ENCODE measurements around the gene IDH3B.

IDH3B gene

GRCh38 chr20:2616634-2617033 is 47.4 kb downstream of the IDH3B start:
- H3K9me3 ChIP-seq (ENCODE audit: control insufficient read depth in 2 of 2, low read length in 2 of 2), result peaks cover 0 to 3% of the 10 kb centered on the region in 2 donors
- H3K27ac ChIP-seq (ENCODE audit: low read length), result no peak overlapping the region
- peaks cover 2 to 6% of the 10 kb centered on the region in 2 donors for H3K27me3 ChIP-seq (ENCODE audit: control insufficient read depth in 1 of 2, insufficient read depth in 2 of 2, low read length in 2 of 2)
- no peaks in the 10 kb centered on the region for H3K4me1 ChIP-seq (ENCODE audit: control insufficient read depth, insufficient read depth, low read length)
- no peak overlapping the region for H3K9ac ChIP-seq (ENCODE audit: low read length in 2 of 2)
- no peak overlapping the region for H3K4me3 ChIP-seq (ENCODE audit: low read length in 2 of 2)
- no peaks in the 10 kb centered on the region for H3K36me3 ChIP-seq (ENCODE audit: control insufficient read depth in 2 of 2, insufficient read depth in 2 of 2, low read length in 2 of 2)

DNA sequence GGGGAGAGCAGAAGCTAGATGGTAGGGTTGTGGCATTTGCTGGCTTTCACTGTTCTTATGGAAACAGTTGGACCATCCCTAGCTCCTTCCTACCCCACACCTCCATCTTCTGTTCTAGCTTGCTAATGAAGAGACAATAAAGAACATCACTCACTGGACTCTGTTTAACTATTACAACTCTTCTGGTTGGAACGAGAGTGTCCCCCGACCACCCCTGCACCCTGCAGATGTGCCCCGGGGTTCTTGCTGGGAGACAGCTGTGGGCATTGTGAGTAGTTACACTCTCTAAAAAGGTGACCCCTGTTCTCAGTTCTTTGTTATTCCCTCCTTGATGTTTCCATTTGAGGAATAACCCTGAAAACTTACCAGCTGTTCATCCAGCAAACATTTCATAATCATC is 51.9 kb downstream of the IDH3B start:
- H3K36me3 ChIP-seq (ENCODE audit: control insufficient read depth in 2 of 2, insufficient read depth in 2 of 2, low read length in 2 of 2), result no peaks in the 10 kb centered on the region
- H3K27me3 ChIP-seq (ENCODE audit: control insufficient read depth in 1 of 2, insufficient read depth in 2 of 2, low read length in 2 of 2), result peaks cover 0 to 4% of the 10 kb centered on the region in 2 donors
- no peak overlapping the region for H3K4me3 ChIP-seq (ENCODE audit: low read length in 2 of 2)
- H3K9ac ChIP-seq (ENCODE audit: low read length in 2 of 2), result no peak overlapping the region
- H3K27ac ChIP-seq (ENCODE audit: low read length), result no peak overlapping the region
- no peaks in the 10 kb centered on the region for H3K9me3 ChIP-seq (ENCODE audit: control insufficient read depth in 2 of 2, low read length in 2 of 2)
- H3K4me1 ChIP-seq (ENCODE audit: control insufficient read depth, insufficient read depth, low read length), result no peaks in the 10 kb centered on the region

GRCh38 chr20:2610941-2611720 is 52.9 kb downstream of the IDH3B start:
- H3K27me3 ChIP-seq (ENCODE audit: control insufficient read depth in 1 of 2, insufficient read depth in 2 of 2, low read length in 2 of 2), result peaks cover 0 to 4% of the 10 kb centered on the region in 2 donors
- H3K36me3 ChIP-seq (ENCODE audit: control insufficient read depth in 2 of 2, insufficient read depth in 2 of 2, low read length in 2 of 2), result no peaks in the 10 kb centered on the region
- no peak overlapping the region for H3K4me3 ChIP-seq (ENCODE audit: low read length in 2 of 2)
- H3K9me3 ChIP-seq (ENCODE audit: control insufficient read depth in 2 of 2, low read length in 2 of 2), result no peaks in the 10 kb centered on the region
- H3K9ac ChIP-seq (ENCODE audit: low read length in 2 of 2), result no peak overlapping the region
- H3K4me1 ChIP-seq (ENCODE audit: control insufficient read depth, insufficient read depth, low read length), result no peaks in the 10 kb centered on the region
- H3K27ac ChIP-seq (ENCODE audit: low read length), result no peak overlapping the region

DNA sequence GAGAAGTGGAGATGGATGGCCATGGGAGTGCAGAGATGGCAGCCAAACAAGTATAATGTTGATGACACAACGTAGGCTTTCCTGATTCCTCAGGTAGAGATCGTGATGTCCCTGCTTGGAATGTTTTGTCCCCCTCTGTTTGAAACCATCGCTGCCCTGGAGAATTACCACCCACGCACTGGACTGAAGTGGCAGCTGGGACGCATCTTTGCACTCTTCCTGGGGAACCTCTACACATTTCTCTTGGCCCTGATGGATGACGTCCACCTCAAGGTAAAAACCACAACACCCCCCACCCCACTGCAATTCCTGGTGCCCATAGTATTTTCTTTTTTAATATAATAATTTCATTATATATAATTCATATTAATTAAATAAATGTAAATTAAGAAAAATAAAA is 53.7 kb downstream of the IDH3B start:
- Histone ChIP-seq H3K27ac (ENCODE audit: low read length) (no peak overlapping the region), H3K9ac (ENCODE audit: low read length in 2 of 2) (no peak overlapping the region), H3K36me3 (ENCODE audit: control insufficient read depth in 2 of 2, insufficient read depth in 2 of 2, low read length in 2 of 2) (no peaks in the 10 kb centered on the region), H3K4me1 (ENCODE audit: control insufficient read depth, insufficient read depth, low read length) (no peaks in the 10 kb centered on the region), H3K4me3 (ENCODE audit: low read length in 2 of 2) (no peak overlapping the region), H3K27me3 (ENCODE audit: control insufficient read depth in 1 of 2, insufficient read depth in 2 of 2, low read length in 2 of 2) (peaks cover 0 to 4% of the 10 kb centered on the region in 2 donors), H3K9me3 (ENCODE audit: control insufficient read depth in 2 of 2, low read length in 2 of 2) (peaks cover under 1 to 6% of the 10 kb centered on the region in 2 donors)
